Endothelial cell of umbilical vein (primary cell): ENCODE data around the gene ZRANB1.

Source experiments
- CTCF ChIP-seq, 2 donors: IDR thresholded peaks; 1 replicate in 1 of 2; 2 replicates in 1 of 2; pipeline ENCODE4 v1.5.1; 2011; ENCODE audit warnings: low read length in 2 of 2, mild to moderate bottlenecking in 2 of 2, moderate library complexity in 2 of 2, control low read depth in 1 of 2, inconsistent platforms in 1 of 2, low read depth in 1 of 2; ENCODE audit not compliant: insufficient read depth in 1 of 2; ENCODE audit errors: extremely low read depth in 1 of 2
- EZH2 ChIP-seq: IDR thresholded peaks from 2 replicates; pipeline ENCODE4 v1.6.1; 2012; ENCODE audit warnings: borderline replicate concordance, low read depth, mild to moderate bottlenecking, moderate library complexity, low read length, inconsistent platforms; ENCODE audit not compliant: severe bottlenecking
- FOS ChIP-seq: IDR thresholded peaks from 2 replicates; pipeline ENCODE4 v1.6.1; 2011; ENCODE audit warnings: mild to moderate bottlenecking, low read length, moderate library complexity, borderline replicate concordance; ENCODE audit not compliant: insufficient read depth
- GATA2 ChIP-seq: IDR thresholded peaks from 2 replicates; pipeline ENCODE4 v1.7.0; 2011; ENCODE audit warnings: low read depth, mild to moderate bottlenecking, moderate library complexity, mixed read lengths, low read length; ENCODE audit not compliant: insufficient read length, insufficient read depth
- MAX ChIP-seq: IDR thresholded peaks from 2 replicates; pipeline ENCODE4 v1.6.1; 2011; ENCODE audit not compliant: insufficient read depth, insufficient read length
- MYC ChIP-seq: IDR thresholded peaks from one replicate; pipeline ENCODE4 v1.6.1; 2011; ENCODE audit warnings: mild to moderate bottlenecking, low read depth, low read length
- POLR2A ChIP-seq: IDR thresholded peaks from 2 replicates; pipeline ENCODE4 v1.6.1; 2012; ENCODE audit warnings: low read depth, mild to moderate bottlenecking, control low read depth, low read length
- POLR2AphosphoS5 ChIP-seq: IDR thresholded peaks from 2 replicates; pipeline ENCODE4 v1.6.1; 2012; ENCODE audit warnings: low read depth, mild to moderate bottlenecking, control low read depth, low read length, moderate library complexity; ENCODE audit not compliant: insufficient read depth

DNA sequence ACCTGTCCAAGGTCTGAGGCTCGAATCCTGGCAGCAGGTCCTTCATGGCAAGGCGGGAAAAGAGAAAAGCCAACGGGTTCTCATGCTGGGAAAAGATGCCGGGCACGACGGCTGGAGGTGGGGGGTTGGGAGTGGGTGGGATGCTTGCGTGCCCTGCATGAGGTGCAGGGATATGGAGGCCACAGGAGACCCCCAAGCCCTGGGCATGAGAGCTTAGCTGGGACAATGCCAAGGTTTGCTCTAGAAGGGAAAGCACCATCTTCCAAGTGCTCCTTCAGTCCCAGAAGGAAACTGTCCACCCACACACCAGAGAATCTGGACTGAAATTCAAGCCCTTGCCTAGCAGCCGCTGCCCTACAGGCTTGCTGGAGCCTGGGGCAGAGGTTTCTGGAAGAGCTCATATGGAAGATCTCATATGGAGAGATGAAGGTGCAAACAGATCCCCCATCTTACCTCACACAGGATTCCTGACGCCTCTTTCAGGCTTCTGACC lies 64.3 kb downstream of the ZRANB1 start:
- TF ChIP-seq POLR2A (no peak), POLR2AphosphoS5 (no peak), EZH2 (no peak), CTCF (IDR thresholded peaks at IDR 0.05; ENCODE audit: extremely low read depth in 1 of 2, insufficient read depth in 1 of 2, low read depth in 1 of 2, low read length in 2 of 2) (no peak), MAX (no peak), MYC (no peak), FOS (no peak), GATA2 (no peak)
